HCT116 (cell line): ENCODE measurements around the gene KCNJ1. TPM values are rescaled to one million over a fixed set of nuclear protein-coding genes. Genes with fewer than 3 reads are reported as not detected.

Source experiments
- ATAC-seq: fragments of 200-7000 bp; cut with Tn5 transposase; 2 replicates; pipeline ENCODE4 v1.9.1; 2020; ENCODE audit warnings: mild to moderate bottlenecking, moderate library complexity
- BruUV-seq: library from RNA; stranded (reverse); fragments of 400-500 nt; replicated peaks from 2 replicates; lab custom pipeline; 2021; lab: Mats Ljungman, UMichigan
- CTCF ChIA-PET: fragments of 300-600 bp; sonication (Branson Sonifier 250); formaldehyde crosslinking; loops from one replicate; lab custom pipeline; 2021; ENCODE audit warnings: antibody characterized with exemption; lab: Charles Lee
- POLR2A ChIA-PET: fragments of 300-600, 350-600 bp; sonication (Branson Sonifier 250); formaldehyde crosslinking; loops from one replicate; lab custom pipeline; 2021; ENCODE audit warnings: antibody characterized with exemption; lab: Charles Lee
- RAD21 ChIA-PET, 2 experiments: fragments of 300-600 bp; sonication (Branson Sonifier 250); formaldehyde crosslinking; loops; one replicate each; lab custom pipeline; 2023; ENCODE audit warnings: low total read pairs in 2 of 2; ENCODE audit not compliant: uncharacterized antibody in 2 of 2, unreplicated experiment in 2 of 2, low non-redundant PET in 1 of 2; lab: Charles Lee
- DNase-seq: peaks from one replicate; pipeline ENCODE4 v3.0.0-alpha.2; 2010; ENCODE audit warnings: low read depth, low spot score
- H2AFZ ChIP-seq: fragments of 200-600 bp; shearing (Covaris generic), sonication (generic); 2 replicates; pipeline ENCODE4 v1.6.1; 2017; ENCODE audit warnings: low read depth, mixed run types, mixed read lengths, antibody characterized with exemption, low read length; ENCODE audit not compliant: poor library complexity, severe bottlenecking
- H3K27ac ChIP-seq: 2 replicates; pipeline ENCODE4 v1.5.1; 2012; ENCODE audit warnings: low read depth, low read length
- H3K27me3 ChIP-seq: fragments of 200-600 bp; sonication (generic); 2 replicates; pipeline ENCODE4 v1.6.1; 2016; ENCODE audit warnings: mixed run types, low read length, mixed read lengths; ENCODE audit not compliant: insufficient read depth
- H3K36me3 ChIP-seq, 2 experiments: fragments of 200-500 bp in 1 of 2; fragments of 200-600 bp in 1 of 2; sonication (Bioruptor generic) in 1 of 2; sonication (generic) in 1 of 2; 2 replicates each; pipeline versions ENCODE4 v1.5.1 to v1.6.1; 2014 to 2016; ENCODE audit warnings: low read length in 2 of 2, inconsistent platforms in 1 of 2, mixed read lengths in 1 of 2, mixed run types in 1 of 2; ENCODE audit not compliant: insufficient read depth in 2 of 2, control insufficient read depth in 1 of 2
- H3K4me1 ChIP-seq, 2 experiments: fragments of 200-600 bp in 1 of 2; sonication (generic) in 1 of 2; 2 replicates each; pipeline versions ENCODE4 v1.5.1 to v1.6.1; 2012 to 2017; ENCODE audit warnings: low read length in 2 of 2, inconsistent platforms in 1 of 2, mild to moderate bottlenecking in 1 of 2, mixed read lengths in 1 of 2, mixed run types in 1 of 2, moderate library complexity in 1 of 2; ENCODE audit not compliant: insufficient read depth in 2 of 2, control insufficient read depth in 1 of 2
- H3K4me2 ChIP-seq: fragments of 200-600 bp; sonication (generic); 2 replicates; pipeline ENCODE4 v1.6.1; 2017; ENCODE audit warnings: mixed run types, low read length, mixed read lengths
- H3K4me3 ChIP-seq, 2 experiments: fragments of 200-600 bp in 1 of 2; sonication (generic) in 1 of 2; replicated peaks in 1 of 2; 2 replicates each; pipeline ENCODE4 v1.5.1; 2011 to 2016; ENCODE audit warnings: low read length in 2 of 2, control low read depth in 1 of 2, low read depth in 1 of 2, mild to moderate bottlenecking in 1 of 2, mixed read lengths in 1 of 2, mixed run types in 1 of 2
- H3K79me2 ChIP-seq: fragments of 200-600 bp; sonication (generic); 2 replicates; pipeline ENCODE4 v1.6.1; 2017; ENCODE audit warnings: mild to moderate bottlenecking, mixed run types, low read length, moderate library complexity, mixed read lengths; ENCODE audit not compliant: insufficient read depth
- H3K9ac ChIP-seq: fragments of 200-600 bp; sonication (generic); 2 replicates; pipeline ENCODE4 v1.6.1; 2016; ENCODE audit warnings: low read length, mixed read lengths
- H3K9me2 ChIP-seq: fragments of 200-600 bp; sonication (generic), shearing (Covaris generic); 2 replicates; pipeline ENCODE4 v1.6.1; 2017; ENCODE audit warnings: mixed run types, mild to moderate bottlenecking, moderate library complexity; ENCODE audit not compliant: insufficient read depth
- H3K9me3 ChIP-seq, 2 experiments: fragments of 200-500 bp in 1 of 2; fragments of 200-600 bp in 1 of 2; sonication (Bioruptor generic) in 1 of 2; sonication (generic) in 1 of 2; 2 replicates each; pipeline ENCODE4 v1.6.1; 2014 to 2017; ENCODE audit warnings: low read length in 2 of 2, mixed read lengths in 2 of 2, inconsistent platforms in 1 of 2, low read depth in 1 of 2, mild to moderate bottlenecking in 1 of 2, mixed run types in 1 of 2, moderate library complexity in 1 of 2; ENCODE audit not compliant: control insufficient read depth in 1 of 2, insufficient read depth in 1 of 2
- H4K20me1 ChIP-seq: fragments of 200-600 bp; sonication (generic), shearing (Covaris generic); 2 replicates; pipeline ENCODE4 v1.6.1; 2017; ENCODE audit warnings: mixed run types, mild to moderate bottlenecking, moderate library complexity; ENCODE audit not compliant: insufficient read depth
- CBX3 ChIP-seq: IDR thresholded peaks from 2 replicates; pipeline ENCODE4 v1.6.1; 2012; ENCODE audit warnings: low read depth
- EGR1 ChIP-seq: IDR thresholded peaks from 2 replicates; pipeline ENCODE4 v1.6.1; 2012; ENCODE audit warnings: low read depth
- ELF1 ChIP-seq: IDR thresholded peaks from 2 replicates; pipeline ENCODE4 v1.6.1; 2012; ENCODE audit warnings: low read depth, borderline replicate concordance
- EZH2phosphoT487 ChIP-seq: fragments of 200-600 bp; IDR thresholded peaks from 2 replicates; pipeline ENCODE4 v1.6.1; 2018; ENCODE audit warnings: antibody characterized with exemption, borderline replicate concordance
- FOSL1 ChIP-seq: IDR thresholded peaks from 2 replicates; pipeline ENCODE4 v1.6.1; 2012; ENCODE audit warnings: low read depth
- JUND ChIP-seq: IDR thresholded peaks from 2 replicates; pipeline ENCODE4 v1.6.1; 2012
- MAX ChIP-seq: IDR thresholded peaks from 2 replicates; pipeline ENCODE4 v1.6.1; 2012
- POLR2A ChIP-seq: IDR thresholded peaks from 2 replicates; pipeline ENCODE4 v1.7.0; 2011; ENCODE audit warnings: borderline replicate concordance; ENCODE audit not compliant: insufficient read depth, insufficient read length; ENCODE audit errors: extremely low read depth
- POLR2AphosphoS5 ChIP-seq: IDR thresholded peaks from 2 replicates; pipeline ENCODE4 v1.6.1; 2011; ENCODE audit warnings: mild to moderate bottlenecking, low read depth, low read length, moderate library complexity
- RAD21 ChIP-seq: IDR thresholded peaks from 2 replicates; pipeline ENCODE4 v1.6.1; 2012; ENCODE audit warnings: low read depth, mild to moderate bottlenecking
- SP1 ChIP-seq: IDR thresholded peaks from 2 replicates; pipeline ENCODE4 v1.6.1; 2012; ENCODE audit warnings: low read depth
- SRF ChIP-seq: IDR thresholded peaks from 2 replicates; pipeline ENCODE4 v1.6.1; 2012; ENCODE audit warnings: low read depth
- TCF7L2 ChIP-seq: IDR thresholded peaks from 2 replicates; pipeline ENCODE4 v1.7.0; 2011; ENCODE audit warnings: borderline replicate concordance, inconsistent platforms; ENCODE audit not compliant: insufficient read depth, insufficient read length; ENCODE audit errors: extremely low read depth
- ZFX ChIP-seq: fragments of 450-650 bp; IDR thresholded peaks from 2 replicates; pipeline ENCODE4 v1.6.1; 2017
- ZNF274 ChIP-seq: fragments of 200-500 bp; sonication (Bioruptor generic); IDR thresholded peaks from 2 replicates; pipeline ENCODE4 v1.6.1; 2014; ENCODE audit warnings: mild to moderate bottlenecking, low read depth, low read length, inconsistent platforms
- intact Hi-C: fragments of 100-400 bp; cut with micrococcal nuclease; formaldehyde crosslinking; loops from 2 replicates; pipeline ENCODE4 v1.10.0; 2022
- total RNA-seq: library from RNA; stranded (reverse); gene quantifications from one replicate; pipeline ENCODE4 v1.2.1, GENCODE V29; 2021; ENCODE audit not compliant: unreplicated experiment

Gene KCNJ1
- total RNA-seq, 1 experiment from 2014 or later: 0.15 TPM

- BruUV-seq: no TSS peak
- no peak overlapping the region for H2AFZ ChIP-seq
- no peak for TF ChIP-seq TCF7L2
- TF ChIP-seq CBX3: no peak
- no peak for TF ChIP-seq POLR2AphosphoS5
- TF ChIP-seq EZH2phosphoT487: no peak
- TF ChIP-seq SRF: no peak
- no peak for TF ChIP-seq EGR1
- no peak for TF ChIP-seq FOSL1
- no peak for TF ChIP-seq ZNF274
- TF ChIP-seq ZFX: no peak
- TF ChIP-seq MAX: no peak
- TF ChIP-seq SP1: no peak
- TF ChIP-seq RAD21: no peak
- TF ChIP-seq JUND: no peak
- no peak for TF ChIP-seq ELF1
- DNase-seq (no peak), ATAC-seq (no peak)
- no peaks in the 10 kb centered on the region for H3K79me2 ChIP-seq
- no peaks in the 10 kb centered on the region for H3K36me3 ChIP-seq
- no peak overlapping the region for H3K27ac ChIP-seq
- no peaks in the 10 kb centered on the region for H3K9me2 ChIP-seq
- H3K9ac ChIP-seq: no peak overlapping the region
- peaks cover 22% of the 10 kb centered on the region for H3K27me3 ChIP-seq
- H4K20me1 ChIP-seq: no peaks in the 10 kb centered on the region
- ChIA-PET POLR2A (no interaction called here), CTCF (no interaction called here), RAD21 (no interaction called here)
- intact Hi-C loops: no loop called here
- no peaks in the 10 kb centered on the region for H3K9me3 ChIP-seq
- no peaks in the 10 kb centered on the region for H3K4me1 ChIP-seq
- no peak overlapping the region for H3K4me3 ChIP-seq
- no peak overlapping the region for H3K4me2 ChIP-seq
Measured at GRCh38 chr11:128800871-128801417, 66.2 kb downstream of the KCNJ1 start.

GRCh38 chr11:128796270-128796669, 70.8 kb downstream of the KCNJ1 start:
- BruUV-seq: no TSS peak
- TF ChIP-seq POLR2A: no peak
- POLR2A ChIA-PET: no interaction called here
- H3K4me1 ChIP-seq: no peaks in the 10 kb centered on the region
- no peaks in the 10 kb centered on the region for H3K9me3 ChIP-seq
- RAD21 ChIA-PET: no interaction called here
- H2AFZ ChIP-seq: no peak overlapping the region
- H3K9me2 ChIP-seq: no peaks in the 10 kb centered on the region
- H3K27me3 ChIP-seq: peaks cover 9% of the 10 kb centered on the region
- no peaks in the 10 kb centered on the region for H4K20me1 ChIP-seq
- no peak overlapping the region for H3K4me3 ChIP-seq
- intact Hi-C loops: no loop called here
- no peak overlapping the region for H3K4me2 ChIP-seq
- no peaks in the 10 kb centered on the region for H3K36me3 ChIP-seq
- H3K27ac ChIP-seq: no peak overlapping the region
- CTCF ChIA-PET: no interaction called here
- ATAC-seq (no peak), DNase-seq (no peak)
- no peak overlapping the region for H3K9ac ChIP-seq
- no peaks in the 10 kb centered on the region for H3K79me2 ChIP-seq
